Choroid plexus epithelial cell (primary cell): ENCODE data around the gene BTBD2.

Experiments
- DNase-seq: peaks from one replicate; pipeline ENCODE4 v3.0.0-alpha.2; 2010; ENCODE audit warnings: low read depth
- H3K4me3 ChIP-seq: 2 replicates; pipeline ENCODE4 v1.5.1; 2011; ENCODE audit warnings: low read depth, mild to moderate bottlenecking, control low read depth, low read length, moderate library complexity
- CTCF ChIP-seq: conservative IDR thresholded peaks from 2 replicates; pipeline ENCODE4 v1.5.1; 2011; ENCODE audit warnings: low read depth, mild to moderate bottlenecking, control low read depth, inconsistent platforms, low read length, moderate library complexity

The BTBD2 gene

GRCh38 chr19:1979017-1979416 lies 36.5 kb downstream of the BTBD2 start:
- TF ChIP-seq CTCF, result no peak
- no peak for DNase-seq
- H3K4me3 ChIP-seq, result no peak overlapping the region

GRCh38 chr19:1978346-1978894 lies 37.1 kb downstream of the BTBD2 start:
- H3K4me3 ChIP-seq, result no peak overlapping the region
- no peak for DNase-seq
- TF ChIP-seq CTCF, result no peak

- TF ChIP-seq CTCF, result no peak
- no peak overlapping the region for H3K4me3 ChIP-seq
- no peak for DNase-seq
These were observed 38.4 kb downstream of the BTBD2 start for GRCh38 chr19:1977120-1977519.

- no peak for DNase-seq
- H3K4me3 ChIP-seq, result no peak overlapping the region
- TF ChIP-seq CTCF, result no peak
These were observed 40.4 kb downstream of the BTBD2 start for GRCh38 chr19:1975162-1975480.

- TF ChIP-seq CTCF, result no peak
- no peak overlapping the region for H3K4me3 ChIP-seq
These were observed 40.9 kb downstream of the BTBD2 start for GRCh38 chr19:1974381-1975161.

GRCh38 chr19:1970806-1971502 lies 44.6 kb downstream of the BTBD2 start:
- TF ChIP-seq CTCF, result no peak
- no peak for DNase-seq
- no peak overlapping the region for H3K4me3 ChIP-seq

More at GRCh38 chr19:1974381-1975161, 40.9 kb downstream of the BTBD2 start:
- DNase-seq, result no peak
